Natural killer cell (primary cell): ENCODE measurements around the gene PTPN4. TPM values are rescaled to one million over a fixed set of nuclear protein-coding genes. Genes with fewer than 3 reads are reported as not detected.

Experiments
- ATAC-seq, 3 donors: fragments of 150-1000 bp in 2 of 3; fragments of 200-7000 bp in 1 of 3; cut with Tn5 transposase; 1 replicate in 1 of 3; 2 replicates in 2 of 3; pipeline ENCODE4 v1.10.0; 2021; ENCODE audit warnings: mild to moderate bottlenecking in 2 of 3, moderate library complexity in 2 of 3
- DNase-seq, 2 donors: peaks; one replicate each; pipeline versions ENCODE4 v3.0.0 to v3.0.0-alpha.2; 2013 to 2021; ENCODE audit warnings: mixed read lengths in 1 of 2
- H3K27ac ChIP-seq: one replicate; pipeline ENCODE4 v1.5.1; 2013; ENCODE audit warnings: mild to moderate bottlenecking, low read length
- H3K27me3 ChIP-seq: one replicate; pipeline ENCODE4 v1.6.1; 2013; ENCODE audit warnings: low read length; ENCODE audit not compliant: control insufficient read depth, insufficient read depth
- H3K36me3 ChIP-seq: one replicate; pipeline ENCODE4 v1.6.1; 2013; ENCODE audit warnings: low read length; ENCODE audit not compliant: control insufficient read depth, insufficient read depth
- H3K4me1 ChIP-seq: one replicate; pipeline ENCODE4 v1.6.1; 2013; ENCODE audit warnings: low read length; ENCODE audit not compliant: control insufficient read depth, insufficient read depth
- H3K4me3 ChIP-seq: one replicate; pipeline ENCODE4 v1.5.1; 2013; ENCODE audit warnings: low read length
- H3K9me3 ChIP-seq: one replicate; pipeline ENCODE4 v1.6.1; 2013; ENCODE audit warnings: low read length; ENCODE audit not compliant: control insufficient read depth, insufficient read depth
- H3K27ac Mint-ChIP-seq, 2 donors: one replicate each; pipeline ENCODE4 v1.8.0; 2022; ENCODE audit warnings: mild to moderate bottlenecking in 2 of 2, mixed read lengths in 2 of 2, moderate library complexity in 1 of 2
- H3K27me3 Mint-ChIP-seq, 2 donors: one replicate each; pipeline ENCODE4 v1.8.0; 2022; ENCODE audit warnings: low read depth in 2 of 2, mixed read lengths in 2 of 2
- H3K36me3 Mint-ChIP-seq: one replicate; pipeline ENCODE4 v1.8.0; 2022; ENCODE audit warnings: mixed read lengths
- H3K4me1 Mint-ChIP-seq, 2 donors: one replicate each; pipeline ENCODE4 v1.8.0; 2022; ENCODE audit warnings: mixed read lengths in 2 of 2
- H3K4me3 Mint-ChIP-seq: one replicate; pipeline ENCODE4 v1.8.0; 2022; ENCODE audit warnings: mild to moderate bottlenecking, moderate library complexity, mixed read lengths
- H3K9me3 Mint-ChIP-seq, 2 donors: one replicate each; pipeline ENCODE4 v1.8.0; 2022; ENCODE audit warnings: mixed read lengths in 2 of 2
- CTCF ChIP-seq: fragments of 200-600 bp; IDR thresholded peaks from one replicate; pipeline ENCODE4 v1.8.0; 2022; ENCODE audit warnings: antibody characterized with exemption
- WGBS: methylation state at CpG from one replicate; pipeline ENCODE4 v1.1.7; 2013; ENCODE audit warnings: missing lambda C conversion rate; ENCODE audit not compliant: insufficient coverage; 5-methylcytosine and 5-hydroxymethylcytosine counted together
- intact Hi-C: fragments of 100-400 bp; cut with micrococcal nuclease; formaldehyde crosslinking; loops from one replicate; pipeline ENCODE4 v1.14.2; 2022
- total RNA-seq, 4 donors: library from RNA; stranded (reverse); fragments of 120-200 nt in 1 of 4; gene quantifications; one replicate each; pipeline versions ENCODE4 v1.2.3 to v1.2.4, GENCODE V29; 2013 to 2022

The PTPN4 gene
- total RNA-seq, 3 donors from 2014 or later (not counting 1 experiment from before 2014, with no cell fraction given), result 265 to 347 (median 283) TPM

- peak overlapping the region; percentile 95 for H3K4me3 ChIP-seq
- no peak for ATAC-seq
- DNase-seq, result no peak
- H3K4me1 ChIP-seq, result peaks cover 11% of the 10 kb centered on the region
- WGBS, result 0% methylated on average over 32 of the region's 37 CpGs
- H3K36me3 ChIP-seq, result no peaks in the 10 kb centered on the region
- Mint-ChIP-seq H3K9me3 (no peaks in the 10 kb centered on the region), H3K27ac (peak overlapping the region; percentile 35 to 99), H3K27me3 (no peaks in the 10 kb centered on the region), H3K36me3 (no peaks in the 10 kb centered on the region), H3K4me1 (peaks cover 53 to 54% of the 10 kb centered on the region in 2 donors), H3K4me3 (peak overlapping the region; percentile 84)
- intact Hi-C loops, result no loop called here
- no peak for TF ChIP-seq CTCF
- H3K9me3 ChIP-seq, result no peaks in the 10 kb centered on the region
- H3K27ac ChIP-seq, result peak overlapping the region; percentile 92
- no peaks in the 10 kb centered on the region for H3K27me3 ChIP-seq
Observed at GRCh38 chr2:119760237-119760955, 674 bp downstream of the PTPN4 start.

GRCh38 chr2:119760956-119761275, 1.2 kb downstream of the PTPN4 start:
- no peak for ATAC-seq
- no peaks in the 10 kb centered on the region for H3K27me3 Mint-ChIP-seq
- Histone ChIP-seq H3K27ac (no peak overlapping the region), H3K4me1 (peaks cover 11% of the 10 kb centered on the region), H3K36me3 (no peaks in the 10 kb centered on the region), H3K27me3 (no peaks in the 10 kb centered on the region), H3K9me3 (no peaks in the 10 kb centered on the region), H3K4me3 (peak overlapping the region; percentile 95)
- TF ChIP-seq CTCF, result no peak
- peak in 1 of 2 donors; percentile 29 for DNase-seq
- peak overlapping the region; percentile 35 to 99 for H3K27ac Mint-ChIP-seq
- peaks cover 58 to 59% of the 10 kb centered on the region in 2 donors for H3K4me1 Mint-ChIP-seq
- H3K4me3 Mint-ChIP-seq, result peak overlapping the region; percentile 84
- no peaks in the 10 kb centered on the region for H3K36me3 Mint-ChIP-seq
- intact Hi-C loops, result no loop called here
- H3K9me3 Mint-ChIP-seq, result no peaks in the 10 kb centered on the region
- 19% methylated on average over 4 of the region's 4 CpGs for WGBS

GRCh38 chr2:119764832-119765231, 5.1 kb downstream of the PTPN4 start:
- H3K9me3 ChIP-seq, result no peaks in the 10 kb centered on the region

More at GRCh38 chr2:119764832-119765231, 5.1 kb downstream of the PTPN4 start:
- H3K4me3 Mint-ChIP-seq, result no peak overlapping the region
- H3K27ac Mint-ChIP-seq, result no peak overlapping the region
- H3K27me3 Mint-ChIP-seq, result no peaks in the 10 kb centered on the region
- no peaks in the 10 kb centered on the region for H3K27me3 ChIP-seq
- intact Hi-C loops, result no loop called here
- H3K36me3 ChIP-seq, result no peaks in the 10 kb centered on the region
- no peaks in the 10 kb centered on the region for H3K36me3 Mint-ChIP-seq
- no peaks in the 10 kb centered on the region for H3K9me3 Mint-ChIP-seq
- H3K4me3 ChIP-seq, result no peak overlapping the region
- H3K4me1 Mint-ChIP-seq, result peaks cover 52% of the 10 kb centered on the region in 2 donors
- DNase-seq (no peak), ATAC-seq (no peak)
- H3K27ac ChIP-seq, result no peak overlapping the region
- WGBS, result 61% methylated on average over 3 of the region's 4 CpGs
- peaks cover 5% of the 10 kb centered on the region for H3K4me1 ChIP-seq
- TF ChIP-seq CTCF, result no peak
